DMS53 treated with DMSO at 0.1 percent for 48 hours (cell line): ENCODE measurements around the gene PSMB3.

Experiments used
- DNase-seq: peaks from one replicate; lab custom pipeline; 2025; ENCODE audit not compliant: unreplicated experiment; lab: John Stamatoyannopoulos, UW

PSMB3 gene

GRCh38 chr17:38794221-38794620 lies 41.7 kb downstream of the PSMB3 start:
- DNase-seq: no peak

- DNase-seq: no peak
These were observed 44.1 kb downstream of the PSMB3 start for GRCh38 chr17:38796451-38797157.

- DNase-seq: no peak
These were observed 44.6 kb downstream of the PSMB3 start for GRCh38 chr17:38797158-38797490.

- no peak for DNase-seq
These were observed 45.3 kb downstream of the PSMB3 start for GRCh38 chr17:38797828-38798227.

GRCh38 chr17:38798614-38799500 lies 46.3 kb downstream of the PSMB3 start:
- no peak for DNase-seq

- DNase-seq: peak; percentile 84
These were observed 47.1 kb downstream of the PSMB3 start, which contains the start of gene PIP4K2B for GRCh38 chr17:38799501-38800236. TSS of gene PIP4K2B (minus strand) at chr17:38799556. CDS start at chr17:38799424, 132 bp downstream.

GRCh38 chr17:38800237-38800760 lies 47.8 kb downstream of the PSMB3 start:
- DNase-seq: no peak

GRCh38 chr17:38809828-38810227 lies 57.3 kb downstream of the PSMB3 start:
- DNase-seq: no peak
